ENCODE measurements around the gene CTNND2.

GRCh38 chr5:11037080-11037479 is 867.2 kb downstream of the CTNND2 start:
- TF ChIP-seq POLR2A (IDR thresholded peaks at IDR 0.05) = no peak
- TF ChIP-seq CTCF (IDR thresholded peaks at IDR 0.05) = no peak
- no peak for TF ChIP-seq POLR2AphosphoS5 (IDR thresholded peaks at IDR 0.05)
- no peak for TF ChIP-seq EP300 (IDR thresholded peaks at IDR 0.05)
